Smooth muscle cell (in vitro differentiated cells): ENCODE measurements around the gene TTLL11. TPM values are rescaled to one million over a fixed set of nuclear protein-coding genes. Genes with fewer than 3 reads are reported as not detected.

Source experiments
- DNase-seq: peaks from one replicate; lab custom pipeline; 2025; ENCODE audit not compliant: unreplicated experiment; lab: John Stamatoyannopoulos, UW
- H2AFZ ChIP-seq: fragments of 200-600 bp; sonication (generic); 2 replicates; pipeline ENCODE4 v1.6.0; 2016; ENCODE audit warnings: antibody characterized with exemption, low read depth, mild to moderate bottlenecking
- H3F3A ChIP-seq: fragments of 200-600 bp; sonication (generic); 2 replicates; pipeline ENCODE4 v1.6.0; 2017; ENCODE audit warnings: antibody characterized with exemption, low read depth
- H3K27ac ChIP-seq: fragments of 200-600 bp; sonication (generic); 2 replicates; pipeline ENCODE4 v1.5.1; 2016; ENCODE audit warnings: low read depth, mild to moderate bottlenecking
- H3K27me3 ChIP-seq: fragments of 200-600 bp; sonication (generic); 2 replicates; pipeline ENCODE4 v1.6.1; 2016; ENCODE audit warnings: low read depth, mild to moderate bottlenecking
- H3K36me3 ChIP-seq: fragments of 200-600 bp; sonication (generic); 2 replicates; pipeline ENCODE4 v1.5.1; 2016; ENCODE audit warnings: low read depth
- H3K4me1 ChIP-seq: fragments of 200-600 bp; sonication (generic); 2 replicates; pipeline ENCODE4 v1.5.1; 2016; ENCODE audit warnings: low read depth
- H3K4me2 ChIP-seq: fragments of 200-600 bp; sonication (generic); 2 replicates; pipeline ENCODE4 v1.6.0; 2016; ENCODE audit warnings: mild to moderate bottlenecking
- H3K4me3 ChIP-seq: fragments of 200-600 bp; sonication (generic); 2 replicates; pipeline ENCODE4 v1.5.1; 2016; ENCODE audit warnings: mild to moderate bottlenecking
- H3K79me2 ChIP-seq: fragments of 200-600 bp; sonication (generic); 2 replicates; pipeline ENCODE4 v1.6.0; 2016; ENCODE audit warnings: low read depth, mild to moderate bottlenecking
- H3K9ac ChIP-seq: fragments of 200-600 bp; sonication (generic); 2 replicates; pipeline ENCODE4 v1.6.0; 2016; ENCODE audit warnings: low read depth
- H3K9me3 ChIP-seq: fragments of 200-600 bp; sonication (generic); replicated peaks from 2 replicates; pipeline ENCODE4 v1.5.1; 2016; ENCODE audit warnings: low read depth
- H4K20me1 ChIP-seq: fragments of 200-600 bp; sonication (generic); 2 replicates; pipeline ENCODE4 v1.6.0; 2016; ENCODE audit warnings: low read depth
- WGBS: methylation state at CpG from one replicate; pipeline ENCODE4 v1.1.7; 2016; ENCODE audit warnings: low lambda C conversion rate; 5-methylcytosine and 5-hydroxymethylcytosine counted together
- polyA plus RNA-seq: library from polyadenylated mRNA; unstranded; fragments of >200 nt; fragmentation: Nextera tagmentation; extraction: Ambion mirVana; gene quantifications from 2 replicates; pipeline ENCODE4 v1.2.1, GENCODE V29; 2016
- total RNA-seq: library from RNA; depleted of rRNA; stranded (reverse); fragments of >200 nt; gene quantifications from 2 replicates; pipeline ENCODE4 v1.2.3, GENCODE V29; 2014
- TF ChIP-seq, protein P1 (sequence below): fragments of 200-600 bp; sonication (generic); IDR thresholded peaks from 2 replicates; pipeline ENCODE4 v1.5.1; 2017; ENCODE audit warnings: borderline replicate concordance, mild to moderate bottlenecking, antibody characterized with exemption; ENCODE audit not compliant: insufficient read depth, poor library complexity, severe bottlenecking

The TTLL11 gene
- total and polyA plus RNA-seq, 2 experiments from 2014 or later, result 2.6 to 3.7 TPM

DNA sequence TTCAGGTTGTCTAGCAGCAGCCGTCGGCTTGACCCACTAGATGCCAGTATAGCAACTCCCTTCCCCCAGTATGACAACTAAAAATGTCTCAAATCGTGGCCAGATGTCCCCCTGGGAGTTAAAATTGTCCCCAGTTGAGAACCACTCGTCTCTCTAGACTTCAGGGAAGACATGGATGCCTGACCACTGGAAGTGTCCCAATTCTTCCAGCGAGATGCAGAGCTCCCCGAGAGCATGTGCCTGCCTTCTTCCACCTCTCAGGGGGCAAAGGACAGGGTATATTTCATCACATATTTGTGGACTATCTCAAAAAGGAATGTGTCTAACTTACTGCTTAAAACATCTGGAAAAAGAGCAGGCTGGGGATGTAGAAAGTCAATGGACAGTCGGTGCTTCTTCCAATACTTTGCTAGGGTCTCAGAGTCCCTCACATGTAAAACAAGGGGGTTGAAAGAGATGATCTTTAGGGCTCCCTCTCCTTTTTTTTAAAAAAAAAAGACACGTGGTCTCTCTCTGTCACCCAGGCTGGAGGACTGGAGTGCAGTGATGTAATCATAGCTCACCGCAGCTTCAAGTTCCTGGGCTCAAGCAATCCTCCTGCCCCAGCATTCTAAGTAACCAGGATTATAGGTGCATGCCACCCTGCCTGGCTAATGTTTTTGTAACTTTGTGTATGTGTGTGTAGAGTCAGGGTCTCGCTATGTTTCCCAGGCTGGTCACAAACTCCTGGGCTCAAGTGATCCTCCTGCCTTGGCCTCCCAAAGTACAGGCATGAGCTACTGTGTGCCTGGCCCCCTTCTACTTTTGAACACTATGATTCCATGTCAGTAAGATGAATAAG, 251.1 kb downstream of the TTLL11 start:
- Histone ChIP-seq H3K4me1 (peaks cover 4% of the 10 kb centered on the region), H3K4me3 (no peak overlapping the region), H3K4me2 (no peak overlapping the region), H3F3A (no peaks in the 10 kb centered on the region), H3K27ac (no peak overlapping the region), H4K20me1 (no peaks in the 10 kb centered on the region), H3K9ac (no peak overlapping the region), H3K27me3 (peaks cover 4% of the 10 kb centered on the region), H2AFZ (no peak overlapping the region), H3K36me3 (no peaks in the 10 kb centered on the region), H3K9me3 (peaks cover 7% of the 10 kb centered on the region), H3K79me2 (no peaks in the 10 kb centered on the region)
- 81% methylated on average over 10 of the region's 10 CpGs for WGBS
- DNase-seq, result no peak
- TF ChIP-seq, protein P1, sequence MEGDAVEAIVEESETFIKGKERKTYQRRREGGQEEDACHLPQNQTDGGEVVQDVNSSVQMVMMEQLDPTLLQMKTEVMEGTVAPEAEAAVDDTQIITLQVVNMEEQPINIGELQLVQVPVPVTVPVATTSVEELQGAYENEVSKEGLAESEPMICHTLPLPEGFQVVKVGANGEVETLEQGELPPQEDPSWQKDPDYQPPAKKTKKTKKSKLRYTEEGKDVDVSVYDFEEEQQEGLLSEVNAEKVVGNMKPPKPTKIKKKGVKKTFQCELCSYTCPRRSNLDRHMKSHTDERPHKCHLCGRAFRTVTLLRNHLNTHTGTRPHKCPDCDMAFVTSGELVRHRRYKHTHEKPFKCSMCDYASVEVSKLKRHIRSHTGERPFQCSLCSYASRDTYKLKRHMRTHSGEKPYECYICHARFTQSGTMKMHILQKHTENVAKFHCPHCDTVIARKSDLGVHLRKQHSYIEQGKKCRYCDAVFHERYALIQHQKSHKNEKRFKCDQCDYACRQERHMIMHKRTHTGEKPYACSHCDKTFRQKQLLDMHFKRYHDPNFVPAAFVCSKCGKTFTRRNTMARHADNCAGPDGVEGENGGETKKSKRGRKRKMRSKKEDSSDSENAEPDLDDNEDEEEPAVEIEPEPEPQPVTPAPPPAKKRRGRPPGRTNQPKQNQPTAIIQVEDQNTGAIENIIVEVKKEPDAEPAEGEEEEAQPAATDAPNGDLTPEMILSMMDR, result no peak

DNA sequence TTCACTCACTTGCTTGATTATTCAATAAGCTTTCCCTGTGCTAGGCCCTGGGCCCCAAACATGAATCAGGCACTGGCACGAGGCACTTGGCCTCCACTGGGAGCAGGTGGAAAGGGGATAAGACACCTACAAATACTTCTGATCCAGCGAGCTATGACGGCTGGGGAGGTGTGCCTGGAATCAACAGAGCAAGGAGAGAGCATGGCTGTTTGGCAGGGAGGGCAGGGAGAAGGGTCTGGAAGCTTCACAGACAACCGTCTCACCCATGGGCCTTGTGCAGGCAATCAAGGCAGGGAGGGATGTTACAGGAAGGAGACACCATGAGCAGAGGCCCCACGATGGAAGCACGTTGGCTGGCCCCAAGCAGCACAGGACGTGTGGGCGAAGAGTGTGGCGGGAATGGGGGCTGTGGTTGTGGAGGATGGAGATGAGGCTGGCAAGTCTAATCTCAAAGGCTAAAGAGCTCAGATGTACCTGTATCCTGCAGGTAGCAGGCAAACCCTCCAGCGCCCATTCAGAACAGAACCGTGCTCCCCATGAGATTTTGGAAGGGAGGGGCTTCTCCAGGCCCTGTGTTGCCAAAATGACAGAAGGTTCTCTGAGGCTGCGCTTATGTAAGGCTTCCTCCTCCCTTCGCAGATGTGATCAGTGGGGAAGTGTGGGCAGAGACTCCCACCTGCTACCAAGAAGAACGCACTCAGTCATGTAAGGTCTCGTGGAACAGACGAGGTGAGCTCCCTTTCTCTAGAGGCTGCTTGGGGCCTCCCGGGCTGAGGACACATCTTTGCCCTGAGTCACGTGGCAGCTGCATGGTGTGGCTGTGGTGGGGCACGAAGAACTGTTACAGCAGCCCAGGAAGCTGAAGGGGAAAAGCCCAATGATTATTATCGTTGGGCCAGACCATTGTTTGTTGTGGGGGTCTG, 252.0 kb downstream of the TTLL11 start:
- no peaks in the 10 kb centered on the region for H4K20me1 ChIP-seq
- H3F3A ChIP-seq, result no peaks in the 10 kb centered on the region
- H2AFZ ChIP-seq, result no peak overlapping the region
- H3K27ac ChIP-seq, result no peak overlapping the region
- H3K36me3 ChIP-seq, result no peaks in the 10 kb centered on the region
- H3K79me2 ChIP-seq, result no peaks in the 10 kb centered on the region
- no peak for DNase-seq
- H3K4me1 ChIP-seq, result peaks cover 4% of the 10 kb centered on the region
- H3K4me2 ChIP-seq, result no peak overlapping the region
- H3K9ac ChIP-seq, result no peak overlapping the region
- WGBS, result 89% methylated on average over 20 of the region's 20 CpGs
- TF ChIP-seq, protein P1, result no peak
- peaks cover 4% of the 10 kb centered on the region for H3K27me3 ChIP-seq
- H3K4me3 ChIP-seq, result no peak overlapping the region
- H3K9me3 ChIP-seq, result peaks cover 7% of the 10 kb centered on the region

DNA sequence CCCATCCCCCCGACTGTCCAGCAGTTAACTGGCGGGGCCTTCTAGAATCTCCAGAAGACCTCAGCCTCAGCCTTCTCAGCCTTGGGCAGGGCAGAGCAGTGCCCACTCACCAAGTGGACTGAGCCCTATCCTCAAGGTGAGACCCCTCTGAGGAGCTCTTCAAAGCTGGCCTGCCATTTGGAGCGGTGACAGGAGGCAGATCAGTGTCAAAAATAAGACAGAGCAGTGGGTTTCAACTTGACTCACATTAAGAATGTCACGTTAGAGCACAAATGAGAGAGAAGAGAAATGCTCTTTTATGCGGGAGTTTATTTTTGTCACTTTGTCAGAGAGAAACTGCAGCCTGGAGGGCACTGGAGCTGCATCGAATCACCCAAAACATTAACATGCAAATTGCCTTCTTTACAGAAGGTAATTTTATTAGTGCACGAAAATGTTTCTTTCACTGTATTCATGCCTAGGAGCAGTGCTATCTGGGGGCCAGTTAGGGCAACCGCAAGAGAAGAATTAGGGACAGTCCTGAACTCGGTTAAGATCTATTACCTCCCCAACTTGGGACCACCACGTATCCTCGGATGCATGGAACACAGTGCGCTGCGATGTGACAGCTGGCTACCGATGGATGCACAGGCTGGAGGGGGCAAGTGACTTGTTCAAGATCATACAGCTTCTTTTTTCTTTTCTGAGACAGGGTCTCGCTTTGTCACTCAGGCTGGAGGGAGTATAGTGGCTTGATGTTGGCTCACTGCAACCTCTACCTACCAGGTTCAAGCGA, 253.2 kb downstream of the TTLL11 start:
- H3K9ac ChIP-seq, result no peak overlapping the region
- no peak overlapping the region for H3K27ac ChIP-seq
- H3F3A ChIP-seq, result no peaks in the 10 kb centered on the region
- no peaks in the 10 kb centered on the region for H4K20me1 ChIP-seq
- TF ChIP-seq, protein P1, result no peak
- H3K4me2 ChIP-seq, result no peak overlapping the region
- peaks cover 4% of the 10 kb centered on the region for H3K27me3 ChIP-seq
- no peaks in the 10 kb centered on the region for H3K79me2 ChIP-seq
- no peaks in the 10 kb centered on the region for H3K36me3 ChIP-seq
- no peak overlapping the region for H2AFZ ChIP-seq
- H3K9me3 ChIP-seq, result peaks cover 5% of the 10 kb centered on the region
- H3K4me3 ChIP-seq, result no peak overlapping the region
- no peak for DNase-seq
- peaks cover 4% of the 10 kb centered on the region for H3K4me1 ChIP-seq
- WGBS, result 88% methylated on average over 16 of the region's 16 CpGs
